Measurements from ENCODE around the gene ZNF284. TPM values are rescaled to one million over a fixed set of nuclear protein-coding genes. Genes with fewer than 3 reads are reported as not detected.

ZNF284 gene
- polyA plus RNA-seq, 1 donor (not counting 4 experiments of a cell fraction or from before 2014, with no cell fraction given), result 3.0 TPM

DNA sequence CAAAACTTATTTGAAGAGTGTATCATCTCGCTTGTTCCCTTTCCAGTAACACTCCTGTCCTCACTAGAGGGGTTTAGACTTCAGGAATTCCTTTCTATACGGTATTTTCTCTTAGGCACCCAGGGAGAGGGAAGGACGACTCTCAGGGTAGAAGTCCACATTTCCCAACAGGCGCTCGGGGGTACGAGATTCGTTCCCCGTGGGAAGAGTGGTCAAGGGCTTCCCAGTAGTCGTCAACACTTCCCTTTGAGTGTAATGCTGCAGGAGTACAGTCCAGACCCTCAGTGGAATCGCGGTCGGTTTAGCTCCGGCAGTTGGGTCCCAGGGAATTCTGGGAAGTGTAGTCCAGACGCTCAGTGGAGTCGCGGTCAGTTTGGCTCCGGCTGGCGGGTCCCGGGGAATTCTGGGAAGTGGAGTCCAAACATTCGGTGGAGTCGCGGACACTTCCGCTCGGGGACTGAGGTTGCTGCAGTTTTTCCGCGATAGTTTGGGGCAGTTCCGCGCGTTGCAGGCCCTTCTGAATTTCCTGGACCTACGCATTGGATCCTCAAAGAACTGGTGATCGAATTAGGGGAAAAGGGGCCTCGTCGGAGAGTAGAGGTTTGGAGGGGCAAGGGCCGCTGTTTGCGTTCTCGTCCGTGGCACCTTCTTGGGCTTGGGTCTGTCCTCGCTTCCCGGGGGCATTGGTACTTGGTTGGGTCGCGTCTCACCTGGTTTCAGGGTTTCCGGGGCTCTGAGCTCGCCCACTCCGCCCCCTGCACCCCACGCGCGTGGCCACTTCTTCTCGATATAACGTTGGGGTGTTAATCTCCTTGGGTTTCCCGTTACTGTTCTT is 22.2 kb downstream of the ZNF284 start, which contains the start of gene ZNF224:
Gene ZNF224, plus strand, starts transcription at position 431 of the 835 bp plus-strand sequence. CDS start 3,513 bp downstream, outside the sequence.
- no peak for DNase-seq (ENCODE audit: low read depth, low spot score)
- peak within 1 kb of the TSS; percentile 99 for H2AFZ ChIP-seq (ENCODE audit: control insufficient read depth, low read length)
- dilution Hi-C loops (cut with MboI; ENCODE audit: extremely low pct_ligation_motif_present, low sequenced_read_pairs), result no loop called here
- H4K20me1 ChIP-seq (ENCODE audit: control insufficient read depth, extremely low read depth, insufficient read depth, low read length), result no peaks in the 10 kb centered on the region
- H3K9ac ChIP-seq (ENCODE audit: control insufficient read depth, extremely low read depth, insufficient read depth, low read length), result peak within 1 kb of the TSS; percentile 82
- peaks cover 25% of the 10 kb centered on the region for H3K79me2 ChIP-seq (ENCODE audit: control insufficient read depth, insufficient read depth, low read length)
- H3K27ac ChIP-seq (ENCODE audit: control insufficient read depth, insufficient read depth, low read length), result peak within 1 kb of the TSS; percentile 61
- H3K36me3 ChIP-seq (ENCODE audit: control insufficient read depth in 2 of 2, extremely low read depth in 1 of 2, insufficient read depth in 2 of 2, low read length in 2 of 2), result peaks cover 0 to 9% of the 10 kb centered on the region in 2 experiments
- H3K4me1 ChIP-seq (ENCODE audit: control insufficient read depth, extremely low read depth, insufficient read depth, low read length), result no peaks in the 10 kb centered on the region
- TF ChIP-seq, protein P1, sequence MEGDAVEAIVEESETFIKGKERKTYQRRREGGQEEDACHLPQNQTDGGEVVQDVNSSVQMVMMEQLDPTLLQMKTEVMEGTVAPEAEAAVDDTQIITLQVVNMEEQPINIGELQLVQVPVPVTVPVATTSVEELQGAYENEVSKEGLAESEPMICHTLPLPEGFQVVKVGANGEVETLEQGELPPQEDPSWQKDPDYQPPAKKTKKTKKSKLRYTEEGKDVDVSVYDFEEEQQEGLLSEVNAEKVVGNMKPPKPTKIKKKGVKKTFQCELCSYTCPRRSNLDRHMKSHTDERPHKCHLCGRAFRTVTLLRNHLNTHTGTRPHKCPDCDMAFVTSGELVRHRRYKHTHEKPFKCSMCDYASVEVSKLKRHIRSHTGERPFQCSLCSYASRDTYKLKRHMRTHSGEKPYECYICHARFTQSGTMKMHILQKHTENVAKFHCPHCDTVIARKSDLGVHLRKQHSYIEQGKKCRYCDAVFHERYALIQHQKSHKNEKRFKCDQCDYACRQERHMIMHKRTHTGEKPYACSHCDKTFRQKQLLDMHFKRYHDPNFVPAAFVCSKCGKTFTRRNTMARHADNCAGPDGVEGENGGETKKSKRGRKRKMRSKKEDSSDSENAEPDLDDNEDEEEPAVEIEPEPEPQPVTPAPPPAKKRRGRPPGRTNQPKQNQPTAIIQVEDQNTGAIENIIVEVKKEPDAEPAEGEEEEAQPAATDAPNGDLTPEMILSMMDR (optimal IDR thresholded peaks at IDR 0.05 in 1 of 3, IDR thresholded peaks at IDR 0.05 in 1 of 3, conservative IDR thresholded peaks at IDR 0.05 in 1 of 3; ENCODE audit: extremely low read depth in 1 of 3, insufficient read depth in 2 of 3, low read length in 3 of 3), result no peak
- no peak for TF ChIP-seq EZH2 (IDR thresholded peaks at IDR 0.05; ENCODE audit: low read length)
- peak within 1 kb of the TSS; percentile 91 for H3K4me2 ChIP-seq (ENCODE audit: control insufficient read depth, extremely low read depth, insufficient read depth, low read depth, low read length)
- no peaks in the 10 kb centered on the region for H3K9me1 ChIP-seq (ENCODE audit: control insufficient read depth, extremely low read depth, insufficient read depth, low read length)
- peak within 1 kb of the TSS; percentile 77 to 92 (median 82) for H3K4me3 ChIP-seq (ENCODE audit: control insufficient read depth in 2 of 3, extremely low read depth in 1 of 3, insufficient read depth in 2 of 3, low read depth in 1 of 3, low read length in 3 of 3)
- FAIRE-seq, result peak; percentile 90
- H3K9me3 ChIP-seq (ENCODE audit: control insufficient read depth, low read depth, low read length), result no peaks in the 10 kb centered on the region
- H3K27me3 ChIP-seq (ENCODE audit: control insufficient read depth, extremely low read depth, insufficient read depth, low read length), result no peaks in the 10 kb centered on the region

GRCh38 chr19:44107751-44108150 is 35.8 kb downstream of the ZNF284 start:
- dilution Hi-C loops (cut with MboI; ENCODE audit: extremely low pct_ligation_motif_present, low sequenced_read_pairs), result no loop called here

More at GRCh38 chr19:44107751-44108150, 35.8 kb downstream of the ZNF284 start:
- Histone ChIP-seq H3K27ac (ENCODE audit: control insufficient read depth, insufficient read depth, low read length) (no peak overlapping the region), H3K4me2 (ENCODE audit: control insufficient read depth, extremely low read depth, insufficient read depth, low read depth, low read length) (no peak overlapping the region), H3K27me3 (ENCODE audit: control insufficient read depth, extremely low read depth, insufficient read depth, low read length) (no peaks in the 10 kb centered on the region), H3K9ac (ENCODE audit: control insufficient read depth, extremely low read depth, insufficient read depth, low read length) (no peak overlapping the region), H3K4me1 (ENCODE audit: control insufficient read depth, extremely low read depth, insufficient read depth, low read length) (no peaks in the 10 kb centered on the region), H3K36me3 (ENCODE audit: control insufficient read depth in 2 of 2, extremely low read depth in 1 of 2, insufficient read depth in 2 of 2, low read length in 2 of 2) (peaks cover 16 to 21% of the 10 kb centered on the region in 2 experiments), H3K79me2 (ENCODE audit: control insufficient read depth, insufficient read depth, low read length) (no peaks in the 10 kb centered on the region), H2AFZ (ENCODE audit: control insufficient read depth, low read length) (no peak overlapping the region), H3K9me1 (ENCODE audit: control insufficient read depth, extremely low read depth, insufficient read depth, low read length) (no peaks in the 10 kb centered on the region), H3K9me3 (ENCODE audit: control insufficient read depth, low read depth, low read length) (peaks cover 14% of the 10 kb centered on the region), H3K4me3 (ENCODE audit: control insufficient read depth in 2 of 3, extremely low read depth in 1 of 3, insufficient read depth in 2 of 3, low read depth in 1 of 3, low read length in 3 of 3) (no peak overlapping the region), H4K20me1 (ENCODE audit: control insufficient read depth, extremely low read depth, insufficient read depth, low read length) (no peaks in the 10 kb centered on the region)
- no peak for DNase-seq (ENCODE audit: low read depth, low spot score)
- FAIRE-seq, result no peak
- TF ChIP-seq EZH2 (IDR thresholded peaks at IDR 0.05; ENCODE audit: low read length), result no peak
- TF ChIP-seq, protein P1 (optimal IDR thresholded peaks at IDR 0.05 in 1 of 3, IDR thresholded peaks at IDR 0.05 in 1 of 3, conservative IDR thresholded peaks at IDR 0.05 in 1 of 3; ENCODE audit: extremely low read depth in 1 of 3, insufficient read depth in 2 of 3, low read length in 3 of 3), result no peak

All from keratinocyte (primary cell).